ENCODE measurements around the gene DHX16. TPM values are rescaled to one million over a fixed set of nuclear protein-coding genes. Genes with fewer than 3 reads are reported as not detected.
A peak's percentile ranks its signal among the peaks of the same experiment; 100 is the strongest.

Gene DHX16
- total and polyA plus RNA-seq, 9 of the 15 experiments (the other 6 are each of a cell fraction or from before 2014, with no cell fraction given) = 14.6 to 66.1 (median 47.5) TPM

GRCh38 chr6:30614044-30614842 is 58.6 kb downstream of the DHX16 start (continued):
- peak; percentile 68 for TF ChIP-seq E2F8 (IDR thresholded peaks at IDR 0.05; ENCODE audit: low read depth, partially characterized antibody)
- no peak for TF ChIP-seq STAT6 (CRISPR knock-in tag; IDR thresholded peaks at IDR 0.05)
- no peak for TF ChIP-seq CHAMP1 (IDR thresholded peaks at IDR 0.05)
- peak; percentile 72 for TF ChIP-seq ZNF23 (CRISPR knock-in tag; IDR thresholded peaks at IDR 0.05)
- TF ChIP-seq SNRNP70 (optimal IDR thresholded peaks at IDR 0.05; ENCODE audit: low read depth, low read length) = no peak
- no peak for TF ChIP-seq SP2 (IDR thresholded peaks at IDR 0.05; ENCODE audit: extremely low read depth, low read depth, low read length, poor library complexity, severe bottlenecking)
- TF ChIP-seq ATF6 (CRISPR knock-in tag; IDR thresholded peaks at IDR 0.05) = peak; percentile 29; the same call in 1 of the 2 replicates
- TF ChIP-seq FUS (optimal IDR thresholded peaks at IDR 0.05; ENCODE audit: low read depth, low read length) = no peak
- TF ChIP-seq NCOA4 (IDR thresholded peaks at IDR 0.05; ENCODE audit: partially characterized antibody) = no peak
- TF ChIP-seq THRB (CRISPR knock-in tag; conservative IDR thresholded peaks at IDR 0.05) = peak; percentile 97
- TF ChIP-seq MEF2D (tag; conservative IDR thresholded peaks at IDR 0.05; ENCODE audit: low read depth) = no peak

All from K562 (cell line).